ENCODE data around the gene CUEDC2. TPM values are rescaled to one million over a fixed set of nuclear protein-coding genes. Genes with fewer than 3 reads are reported as not detected.
A peak's percentile ranks its signal among the peaks of the same experiment; 100 is the strongest.

Gene CUEDC2
- total and polyA plus RNA-seq, 2 experiments from 2014 or later, result 45.4 to 79.9 TPM

DNA sequence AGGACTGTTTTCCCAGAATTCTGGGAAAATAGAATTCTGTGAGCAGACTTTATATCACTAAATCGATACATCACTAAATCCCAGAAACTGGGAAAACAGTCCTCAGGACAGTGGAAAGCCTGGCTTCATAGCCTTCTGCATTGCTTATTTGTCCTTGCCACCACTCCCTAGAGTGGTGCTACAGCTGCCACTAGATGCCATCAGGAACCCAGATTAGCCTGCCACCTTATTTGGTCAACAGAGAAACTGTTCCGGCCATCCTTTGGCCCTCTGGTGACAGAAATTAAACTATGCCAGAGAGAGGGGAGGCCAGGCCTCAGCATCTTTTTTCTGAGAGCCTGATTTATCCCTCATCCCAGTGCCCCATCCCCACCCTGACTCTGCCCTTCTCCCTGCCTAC is 56.5 kb downstream of the CUEDC2 start:
- H3K27ac ChIP-seq, result no peak overlapping the region
- no peaks in the 10 kb centered on the region for H3K4me1 ChIP-seq (ENCODE audit: insufficient read depth)
- H3K9me2 ChIP-seq (replicated peaks; ENCODE audit: insufficient read depth), result no peaks in the 10 kb centered on the region
- no peaks in the 10 kb centered on the region for H3K36me3 ChIP-seq (replicated peaks; ENCODE audit: insufficient read depth, low read depth)
- H4K20me1 ChIP-seq (ENCODE audit: insufficient read depth, poor library complexity, severe bottlenecking), result no peaks in the 10 kb centered on the region
- H3K79me2 ChIP-seq, result no peaks in the 10 kb centered on the region
- no peak overlapping the region for H3K4me3 ChIP-seq
- H2AFZ ChIP-seq, result no peak overlapping the region
- no peak for DNase-seq (ENCODE audit: low spot score)
- 96% methylated on average over 2 of the region's 2 CpGs for WGBS (ENCODE audit: low lambda C conversion rate, missing lambda C conversion rate)
- TF ChIP-seq EZH2phosphoT487 (IDR thresholded peaks at IDR 0.05; ENCODE audit: low read depth, severe bottlenecking, unreplicated experiment) (no peak), EZH2 (IDR thresholded peaks at IDR 0.05; ENCODE audit: borderline replicate concordance) (no peak)
- TF ChIP-seq, protein P1, sequence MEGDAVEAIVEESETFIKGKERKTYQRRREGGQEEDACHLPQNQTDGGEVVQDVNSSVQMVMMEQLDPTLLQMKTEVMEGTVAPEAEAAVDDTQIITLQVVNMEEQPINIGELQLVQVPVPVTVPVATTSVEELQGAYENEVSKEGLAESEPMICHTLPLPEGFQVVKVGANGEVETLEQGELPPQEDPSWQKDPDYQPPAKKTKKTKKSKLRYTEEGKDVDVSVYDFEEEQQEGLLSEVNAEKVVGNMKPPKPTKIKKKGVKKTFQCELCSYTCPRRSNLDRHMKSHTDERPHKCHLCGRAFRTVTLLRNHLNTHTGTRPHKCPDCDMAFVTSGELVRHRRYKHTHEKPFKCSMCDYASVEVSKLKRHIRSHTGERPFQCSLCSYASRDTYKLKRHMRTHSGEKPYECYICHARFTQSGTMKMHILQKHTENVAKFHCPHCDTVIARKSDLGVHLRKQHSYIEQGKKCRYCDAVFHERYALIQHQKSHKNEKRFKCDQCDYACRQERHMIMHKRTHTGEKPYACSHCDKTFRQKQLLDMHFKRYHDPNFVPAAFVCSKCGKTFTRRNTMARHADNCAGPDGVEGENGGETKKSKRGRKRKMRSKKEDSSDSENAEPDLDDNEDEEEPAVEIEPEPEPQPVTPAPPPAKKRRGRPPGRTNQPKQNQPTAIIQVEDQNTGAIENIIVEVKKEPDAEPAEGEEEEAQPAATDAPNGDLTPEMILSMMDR (IDR thresholded peaks at IDR 0.05; ENCODE audit: poor library complexity), result no peak
- H3K9me3 ChIP-seq (ENCODE audit: low read depth), result no peaks in the 10 kb centered on the region
- no peak overlapping the region for H3K4me2 ChIP-seq
- no peaks in the 10 kb centered on the region for H3K27me3 ChIP-seq

DNA sequence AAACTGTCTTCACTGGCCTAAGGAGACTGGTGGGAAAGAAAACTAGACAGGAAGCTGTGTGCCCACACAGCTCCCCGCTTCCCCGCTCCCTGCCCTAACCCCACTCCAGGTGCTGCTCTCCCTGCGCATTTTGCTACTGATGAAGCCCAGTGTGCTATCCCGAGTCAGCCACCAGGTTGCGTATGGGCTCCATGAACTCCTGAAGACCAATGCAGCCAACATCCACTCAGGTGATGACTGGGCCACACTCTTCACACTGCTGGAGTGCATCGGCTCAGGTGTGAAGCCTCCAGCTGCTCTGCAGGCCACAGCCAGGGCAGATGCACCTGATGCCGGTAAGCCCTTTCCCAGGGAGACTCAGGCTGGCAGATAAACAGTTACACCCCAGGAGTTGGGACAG is 57.1 kb downstream of the CUEDC2 start:
- no peaks in the 10 kb centered on the region for H3K79me2 ChIP-seq
- no peaks in the 10 kb centered on the region for H3K9me2 ChIP-seq (replicated peaks; ENCODE audit: insufficient read depth)
- H3K36me3 ChIP-seq (replicated peaks; ENCODE audit: insufficient read depth, low read depth), result no peaks in the 10 kb centered on the region
- TF ChIP-seq, protein P1 (IDR thresholded peaks at IDR 0.05; ENCODE audit: poor library complexity), result no peak
- TF ChIP-seq EZH2phosphoT487 (IDR thresholded peaks at IDR 0.05; ENCODE audit: low read depth, severe bottlenecking, unreplicated experiment) (no peak), EZH2 (IDR thresholded peaks at IDR 0.05; ENCODE audit: borderline replicate concordance) (no peak)
- no peaks in the 10 kb centered on the region for H3K4me1 ChIP-seq (ENCODE audit: insufficient read depth)
- H3K9me3 ChIP-seq (ENCODE audit: low read depth), result no peaks in the 10 kb centered on the region
- H2AFZ ChIP-seq, result no peak overlapping the region
- no peak for DNase-seq (ENCODE audit: low spot score)
- H3K27me3 ChIP-seq, result no peaks in the 10 kb centered on the region
- WGBS (ENCODE audit: low lambda C conversion rate, missing lambda C conversion rate), result 87% methylated on average over 7 of the region's 7 CpGs
- no peak overlapping the region for H3K4me3 ChIP-seq
- H3K27ac ChIP-seq, result no peak overlapping the region
- no peak overlapping the region for H3K4me2 ChIP-seq
- H4K20me1 ChIP-seq (ENCODE audit: insufficient read depth, poor library complexity, severe bottlenecking), result no peaks in the 10 kb centered on the region

MicroRNAs within 50 kb of the gene (microRNA counts, 767-probe panel; counts per million panel counts)
- not detected for microRNA hsa-miR-146b-3p
- microRNA hsa-miR-146b-5p, result not detected

Small RNA genes within 50 kb of the gene (microRNA-seq; reads per million reads assigned to microRNA genes)
- gene MIR146B, result 1,715 reads per million, percentile 83 among the genes with 10 or more reads in this experiment

Small RNA genes within 50 kb of the gene (small RNA-seq; reads per million reads assigned to genes)
- 3,065 reads per million, percentile 99 among the genes with 10 or more reads in this experiment for gene MIR146B

Other genes starting within 250 kb of the CUEDC2 start
- 0.40 TPM in 1 of 2 replicates, not detected in the other for gene ELOVL3, start 206.3 kb downstream of the CUEDC2 start, total RNA-seq
- not detected in 2 replicates for gene ELOVL3, start 206.3 kb downstream of the CUEDC2 start, polyA plus RNA-seq
- not detected in 2 replicates for gene PITX3, start 191.1 kb downstream of the CUEDC2 start, total RNA-seq
- 0.52 and 0.79 TPM in 2 replicates for gene PITX3, start 191.1 kb downstream of the CUEDC2 start, polyA plus RNA-seq
- 43.0 and 55.4 TPM in 2 replicates for gene GBF1, start 187.0 kb downstream of the CUEDC2 start, total RNA-seq
- 35.7 and 43.1 TPM in 2 replicates for gene GBF1, start 187.0 kb downstream of the CUEDC2 start, polyA plus RNA-seq
- 13.0 and 23.2 TPM in 2 replicates for gene NFKB2, start 36.9 kb downstream of the CUEDC2 start, total RNA-seq
- gene NFKB2, start 36.9 kb downstream of the CUEDC2 start, polyA plus RNA-seq, result 27.4 and 29.6 TPM in 2 replicates
- gene PSD, start 13.8 kb downstream of the CUEDC2 start, total RNA-seq, result 9.9 and 13.1 TPM in 2 replicates
- 20.1 and 21.5 TPM in 2 replicates for gene PSD, start 13.8 kb downstream of the CUEDC2 start, polyA plus RNA-seq
- gene FBXL15, start 11.7 kb downstream of the CUEDC2 start, total RNA-seq, result 16.3 and 25.0 TPM in 2 replicates
- 42.3 and 47.4 TPM in 2 replicates for gene FBXL15, start 11.7 kb downstream of the CUEDC2 start, polyA plus RNA-seq
- 5.6 and 7.7 TPM in 2 replicates for gene C10orf95, start 19.0 kb upstream of the CUEDC2 start, total RNA-seq
- 5.2 and 8.3 TPM in 2 replicates for gene C10orf95, start 19.0 kb upstream of the CUEDC2 start, polyA plus RNA-seq
- 84.1 and 90.7 TPM in 2 replicates for gene ACTR1A, start 70.1 kb upstream of the CUEDC2 start, total RNA-seq
- gene ACTR1A, start 70.1 kb upstream of the CUEDC2 start, polyA plus RNA-seq, result 80.5 and 86.7 TPM in 2 replicates
- gene SUFU, start 71.4 kb upstream of the CUEDC2 start, total RNA-seq, result 10.2 and 10.9 TPM in 2 replicates
- gene SUFU, start 71.4 kb upstream of the CUEDC2 start, polyA plus RNA-seq, result 18.2 TPM in 2 replicates
- 41.3 and 53.3 TPM in 2 replicates for gene TRIM8, start 211.9 kb upstream of the CUEDC2 start, total RNA-seq
- gene TRIM8, start 211.9 kb upstream of the CUEDC2 start, polyA plus RNA-seq, result 61.2 and 63.4 TPM in 2 replicates

Data from hepatocyte (in vitro differentiated cells).